HuH-7 (cell line): ENCODE measurements around the gene PECR.
A peak's percentile ranks its signal among the peaks of the same experiment; 100 is the strongest.

ENCODE experiments used
- DNase-seq: peaks from one replicate; pipeline ENCODE4 v3.0.0; 2011; ENCODE audit warnings: low spot score

The PECR gene

DNA sequence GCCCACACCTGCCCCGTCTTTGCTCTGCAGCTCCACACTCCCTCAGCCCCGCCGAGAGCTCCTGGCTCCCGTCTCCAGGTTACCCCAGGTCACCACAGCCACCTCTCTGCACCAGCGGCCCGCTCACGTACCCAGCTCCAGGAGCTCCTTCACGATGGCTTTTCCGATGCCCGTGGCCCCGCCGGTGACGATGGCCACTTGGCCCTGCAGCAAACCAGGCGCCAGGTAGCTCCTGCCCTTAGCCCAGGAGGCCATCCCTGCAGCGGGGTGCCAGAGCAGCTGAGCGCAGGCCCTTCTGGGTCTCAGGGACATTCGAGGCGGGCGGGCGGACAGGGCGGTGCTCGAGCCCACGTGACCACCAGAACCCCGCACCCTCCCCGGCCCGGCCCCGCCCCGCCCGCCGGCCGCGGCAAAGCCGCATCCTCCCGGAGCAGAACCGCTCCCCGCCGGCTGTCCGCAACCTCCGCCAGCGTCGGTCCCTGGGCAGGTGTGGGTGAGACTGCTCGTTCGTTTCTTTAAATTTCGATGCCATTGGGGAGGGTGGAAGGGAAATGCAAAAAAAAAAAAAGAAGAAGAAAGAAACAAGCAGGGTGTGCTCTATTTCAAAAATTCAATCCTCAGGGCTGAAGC, at the start of gene PECR, which contains the start of gene TMEM169:
TSS of gene PECR (minus strand) at position 323 of the 630 bp plus-strand sequence. CDS start at position 255, 68 bp downstream.
TSS of gene TMEM169 (plus strand) at position 433 of the 630 bp plus-strand sequence. CDS start 14,045 bp downstream, outside the sequence.
- peak; percentile 86 for DNase-seq

DNA sequence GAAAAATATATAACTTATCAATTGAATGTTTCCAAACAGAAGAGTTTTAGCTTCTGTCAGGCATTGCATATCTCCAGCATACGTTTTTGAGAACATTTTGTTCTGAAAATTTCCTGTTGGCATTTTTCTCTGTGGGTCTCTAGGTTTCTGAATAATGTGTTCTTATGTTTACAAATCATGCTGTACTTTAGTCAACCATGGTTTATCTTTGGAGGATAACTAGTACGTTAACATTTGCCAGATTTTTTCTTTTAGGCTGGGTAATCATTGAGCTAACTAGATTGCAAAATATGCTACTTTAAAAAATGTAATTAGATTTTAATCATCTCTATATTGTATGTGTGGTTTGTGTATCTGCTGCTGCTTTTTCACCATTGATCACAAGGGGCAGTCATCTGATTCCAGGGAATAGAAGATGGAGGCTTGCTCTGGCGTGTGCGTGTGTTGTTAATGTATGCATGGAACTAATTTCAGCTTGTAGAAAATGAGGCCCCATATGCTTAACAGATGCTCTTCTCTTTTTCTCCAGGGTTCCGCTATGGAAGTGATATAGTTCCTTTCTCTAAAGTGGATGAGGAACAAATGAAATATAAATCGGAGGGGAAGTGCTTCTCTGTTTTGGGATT, 48.9 kb upstream of the PECR start:
- DNase-seq: no peak

GRCh38 chr2:216126943-216127342, 45.3 kb upstream of the PECR start:
- DNase-seq: no peak

- no peak for DNase-seq
Measured at GRCh38 chr2:216121255-216121654, 39.6 kb upstream of the PECR start.

DNA sequence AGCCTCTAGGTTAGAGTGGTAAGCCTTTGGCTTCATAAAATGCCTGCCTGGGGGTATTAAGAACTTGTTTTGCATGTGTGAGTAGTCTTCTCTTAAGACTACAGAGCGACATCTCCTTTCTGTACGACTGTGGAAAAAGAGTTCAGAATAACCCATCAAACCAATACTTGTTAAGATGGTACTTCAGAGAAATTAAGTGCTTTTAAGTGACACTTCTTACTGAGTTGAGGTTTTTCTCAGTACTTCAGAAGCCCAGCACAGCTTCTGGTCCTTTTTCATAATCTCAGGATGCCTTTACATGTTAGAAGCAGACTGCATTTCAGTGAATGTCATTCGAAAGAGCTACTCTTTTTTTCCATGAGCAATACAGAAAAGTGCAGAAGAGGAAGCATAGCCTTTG, 38.4 kb upstream of the PECR start:
- DNase-seq: no peak

- DNase-seq: no peak
Measured at GRCh38 chr2:216119146-216119545, 37.5 kb upstream of the PECR start.

DNA sequence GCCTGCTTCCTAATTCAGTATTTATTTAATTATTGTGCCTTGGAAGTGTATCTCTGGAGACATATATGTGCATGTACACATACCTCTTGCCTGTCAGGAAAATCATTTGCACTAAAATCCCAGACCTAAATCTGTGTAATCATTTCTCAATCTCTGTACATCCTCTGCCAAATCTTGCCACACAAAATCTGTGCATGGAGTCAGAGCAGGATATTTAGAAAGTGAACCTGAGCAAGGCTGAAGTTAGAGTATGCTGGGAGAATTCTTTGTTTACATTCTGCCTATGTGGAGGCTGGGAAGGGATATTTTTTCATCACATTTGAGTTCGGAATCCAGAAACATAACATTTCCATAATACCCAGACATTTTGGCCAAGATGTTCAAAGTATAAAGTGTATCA, 36.9 kb upstream of the PECR start:
- DNase-seq: no peak

DNA sequence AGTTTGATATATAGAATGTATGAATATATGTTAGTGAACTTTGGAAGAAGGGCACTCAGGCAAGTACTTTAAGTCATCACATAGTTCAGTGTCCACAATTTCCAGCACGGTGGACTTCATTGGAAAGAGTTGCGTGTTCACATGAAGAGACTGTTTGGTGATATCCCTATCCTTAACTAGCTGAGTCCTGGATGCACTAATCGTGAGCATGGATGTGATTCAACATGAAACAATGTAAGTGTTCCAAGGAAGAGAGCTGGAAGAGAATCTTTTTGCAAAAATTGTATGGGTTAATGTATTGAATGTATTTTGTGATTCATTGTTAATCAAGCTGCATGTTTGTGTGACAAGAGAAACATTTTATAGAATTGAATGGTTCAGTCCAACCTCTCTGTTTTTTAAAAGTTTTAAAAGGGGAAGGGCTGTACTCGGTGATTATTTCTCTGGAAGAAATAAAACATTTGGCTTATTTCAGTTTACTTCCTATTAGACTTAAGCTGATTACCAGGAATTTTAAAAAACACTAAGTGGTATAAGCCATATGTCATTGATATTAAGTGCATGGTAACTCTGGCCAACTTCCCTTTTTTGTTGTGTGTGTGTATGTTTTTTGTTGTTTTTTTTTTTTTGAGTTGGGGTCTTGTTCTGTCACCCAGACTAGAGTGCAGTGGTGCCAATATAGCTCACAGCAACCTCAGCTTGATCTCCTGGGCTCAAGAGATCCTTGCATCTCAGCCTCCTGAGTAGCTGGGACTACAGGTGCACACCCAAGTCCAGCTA, 36.1 kb upstream of the PECR start:
- no peak for DNase-seq

- no peak for DNase-seq
Measured at GRCh38 chr2:216116418-216116817, 34.8 kb upstream of the PECR start.

DNA sequence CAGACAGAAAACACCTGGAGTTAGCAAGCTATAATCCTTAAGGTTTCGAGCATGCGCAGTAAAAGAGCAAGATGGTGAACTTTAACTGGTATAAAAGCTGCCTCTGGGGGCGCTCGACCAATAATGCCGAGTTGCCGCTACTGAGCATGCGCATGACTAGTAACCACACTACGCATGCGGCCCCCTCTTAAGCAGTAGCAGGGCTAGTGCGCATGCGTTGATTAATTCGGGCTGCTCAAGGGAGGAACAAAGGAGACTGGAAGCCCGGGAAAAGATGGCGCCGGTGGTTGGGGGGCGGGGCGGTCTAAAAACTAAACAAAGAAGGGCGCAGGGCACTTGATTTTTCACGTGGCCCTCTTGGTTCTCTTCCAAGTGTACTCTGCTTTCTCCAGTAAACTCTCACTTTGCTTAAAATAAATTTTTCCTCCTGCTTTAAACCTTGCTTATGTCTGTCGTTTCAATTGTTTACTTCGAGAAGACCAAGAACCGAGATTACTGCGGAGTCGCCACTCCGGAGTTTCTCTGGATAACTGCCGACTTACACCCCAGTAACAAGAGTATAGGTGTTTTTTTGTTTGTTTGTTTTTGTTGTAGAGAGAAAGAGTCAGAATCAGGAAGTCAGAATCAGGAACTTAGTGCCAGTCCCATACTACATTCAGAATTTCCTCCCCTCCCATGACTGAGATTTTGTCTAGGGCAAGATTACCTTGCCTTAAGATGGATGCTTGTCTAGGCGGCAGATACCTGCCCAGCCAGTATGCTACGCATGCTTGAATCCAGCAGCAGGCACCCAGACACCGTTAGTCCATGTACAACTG, 33.3 kb upstream of the PECR start:
- DNase-seq: peak; percentile 90

DNA sequence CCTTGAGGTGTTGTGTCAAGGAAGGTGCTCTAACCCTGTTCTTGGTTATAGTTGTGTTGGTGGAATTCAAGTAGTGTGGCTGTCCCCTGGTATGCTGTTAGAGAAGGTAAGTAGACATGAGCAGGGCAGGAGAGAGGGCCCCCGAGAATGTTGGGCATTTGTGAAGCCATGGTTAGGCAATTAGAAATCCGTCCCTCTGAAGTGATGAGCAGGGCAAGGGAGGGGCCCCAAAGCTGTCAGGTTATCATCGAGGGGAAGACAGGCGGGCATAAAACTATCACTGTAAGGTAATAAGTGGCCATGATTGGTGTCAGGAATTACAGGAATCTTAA, 32.7 kb upstream of the PECR start:
- no peak for DNase-seq

GRCh38 chr2:216113572-216113971, 32.0 kb upstream of the PECR start:
- no peak for DNase-seq

DNA sequence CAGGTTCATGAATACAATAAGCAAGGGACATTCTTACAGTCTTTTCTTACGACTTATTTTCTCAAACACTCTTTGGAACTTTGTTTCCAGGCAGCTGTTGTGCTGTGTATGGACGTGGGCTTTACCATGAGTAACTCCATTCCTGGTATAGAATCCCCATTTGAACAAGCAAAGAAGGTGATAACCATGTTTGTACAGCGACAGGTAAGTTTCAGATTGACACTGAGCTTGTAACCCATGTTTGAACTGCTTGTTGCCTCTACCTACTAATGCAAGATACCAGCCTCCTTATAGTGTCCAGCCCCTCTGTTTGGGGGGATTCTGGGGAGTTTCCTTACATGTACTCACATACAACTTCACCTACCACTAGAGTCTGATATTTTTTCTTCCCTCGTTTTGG, 31.3 kb upstream of the PECR start:
- no peak for DNase-seq

GRCh38 chr2:216111122-216111521, 29.5 kb upstream of the PECR start:
- no peak for DNase-seq

GRCh38 chr2:216110620-216111019, 29.0 kb upstream of the PECR start:
- no peak for DNase-seq

DNA sequence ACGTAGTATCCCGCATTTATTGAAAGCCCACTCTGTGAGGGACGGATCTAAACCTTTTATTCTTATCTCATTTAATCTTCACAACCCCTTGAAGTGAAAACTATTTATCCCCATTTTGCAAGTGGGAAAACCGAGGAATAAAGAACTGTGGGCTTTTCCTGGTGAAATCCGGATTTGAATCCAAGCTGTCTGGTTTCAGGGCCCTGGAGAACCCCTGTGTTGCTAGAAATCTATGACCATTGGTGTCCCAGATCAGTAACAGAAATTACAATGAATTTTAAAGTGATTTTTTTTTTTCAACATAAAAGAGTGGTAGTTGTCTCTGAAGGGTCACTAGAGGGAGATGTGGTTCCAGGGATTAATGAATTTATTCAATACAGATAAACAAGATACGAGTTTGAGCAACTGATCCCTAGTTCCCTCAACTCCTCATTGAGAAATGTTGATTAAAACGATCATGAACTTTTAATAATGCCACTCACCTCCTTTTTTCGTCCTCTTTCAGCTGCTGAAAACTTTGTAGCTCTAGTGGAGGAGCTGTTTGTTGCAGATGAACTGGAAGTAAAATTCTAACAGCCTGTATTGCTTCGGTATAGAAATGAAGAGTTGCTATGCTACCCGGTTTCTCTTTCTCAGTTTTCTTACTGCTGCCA, 28.5 kb upstream of the PECR start:
- no peak for DNase-seq

DNA sequence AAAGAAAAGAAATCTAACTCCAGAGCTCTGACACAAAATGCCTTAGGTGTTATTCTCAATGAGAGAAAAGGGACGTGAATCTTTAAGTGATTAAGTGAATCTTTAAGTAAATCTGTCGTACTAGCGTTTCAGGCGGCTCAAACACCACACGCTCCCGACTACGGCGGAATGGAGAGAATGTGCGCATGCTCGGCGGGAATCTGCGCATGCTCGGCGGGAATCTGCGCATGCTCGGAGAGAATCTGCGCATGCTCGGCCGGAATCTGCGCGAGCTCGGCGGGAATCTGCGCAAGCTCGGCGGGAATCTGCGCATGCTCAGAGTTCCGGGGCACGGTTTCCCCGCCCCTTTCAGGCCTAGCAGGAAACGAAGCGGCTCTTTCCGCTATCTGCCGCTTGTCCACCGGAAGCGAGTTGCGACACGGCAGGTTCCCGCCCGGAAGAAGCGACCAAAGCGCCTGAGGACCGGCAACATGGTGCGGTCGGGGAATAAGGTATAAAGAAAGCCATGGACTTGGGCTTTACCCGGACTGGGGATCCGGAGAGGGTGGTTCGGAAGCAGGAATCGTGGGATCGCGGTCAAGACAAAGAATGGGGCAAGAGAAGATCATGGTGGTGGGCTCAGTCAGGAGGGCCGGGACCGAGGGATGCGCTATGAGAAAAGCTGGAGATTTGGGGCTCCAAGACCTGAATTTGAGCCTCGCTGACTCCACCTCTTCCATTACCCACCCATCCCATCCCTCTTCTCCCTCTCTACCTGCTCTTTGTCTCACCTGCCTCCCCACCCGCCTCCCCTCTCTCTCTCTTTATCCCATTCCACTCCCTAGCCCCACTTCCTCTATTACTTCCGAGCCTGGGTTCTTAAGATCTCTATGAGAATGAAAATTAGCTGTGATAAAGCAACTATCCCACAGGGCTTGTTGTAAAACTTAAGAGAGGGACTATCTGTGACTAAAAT, 27.6 kb upstream of the PECR start, which contains the start of gene XRCC5:
TSS of gene XRCC5 (plus strand) at position 382 of the 955 bp plus-strand sequence. CDS start at position 471, 89 bp downstream.
- peak; percentile 81 for DNase-seq

GRCh38 chr2:216108310-216108966, 26.8 kb upstream of the PECR start:
- DNase-seq: no peak

DNA sequence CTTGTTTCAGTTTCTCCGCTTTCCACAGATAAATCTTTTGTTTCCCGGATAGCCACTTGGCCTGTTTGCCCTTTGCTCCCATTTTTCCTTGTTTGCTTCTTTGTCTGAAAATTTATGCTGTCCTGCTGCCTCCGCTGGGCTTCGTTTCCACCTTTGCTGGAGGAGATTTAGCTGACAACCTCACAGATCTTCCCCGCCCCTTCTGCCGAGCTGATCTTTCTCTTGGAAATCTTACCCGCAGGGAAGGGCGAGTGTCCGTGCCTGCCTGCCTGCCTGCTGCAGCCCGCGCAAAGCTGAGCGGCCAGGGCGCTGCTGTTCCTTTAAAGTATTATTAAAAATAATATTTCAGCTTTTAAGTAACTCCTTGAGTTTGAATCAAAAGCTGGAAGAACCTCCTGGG, 26.2 kb upstream of the PECR start:
- DNase-seq: no peak

- no peak for DNase-seq
Measured at GRCh38 chr2:216107320-216107719, 25.7 kb upstream of the PECR start.
